Left lung (tissue), 10 donors: ENCODE data around the gene PML. TPM values are rescaled to one million over a fixed set of nuclear protein-coding genes. Genes with fewer than 3 reads are reported as not detected.
"Not testable (repeated sequence)": the region's sequence is repeated elsewhere in the genome, so short reads cannot be mapped to it uniquely, and the experiment has no call there.

ENCODE experiments used
- ATAC-seq: fragments of 200-7000 bp; cut with Tn5 transposase; one replicate; pipeline ENCODE4 v1.9.1; 2020; ENCODE audit warnings: moderate library complexity
- DNase-seq, 4 donors: peaks; one replicate each; pipeline ENCODE4 v3.0.0-alpha.2; 2013 to 2020
- H3K27ac ChIP-seq, 2 donors: fragments of 200-600 bp; sonication (generic) in 1 of 2; one replicate each; pipeline versions ENCODE4 v1.5.0 to v1.8.0; 2020 to 2021
- H3K27me3 ChIP-seq, 2 donors: fragments of 200-600 bp; sonication (generic) in 1 of 2; one replicate each; pipeline versions ENCODE4 v1.5.0 to v1.8.0; 2020 to 2021
- H3K36me3 ChIP-seq, 2 donors: fragments of 200-600 bp; sonication (generic) in 1 of 2; one replicate each; pipeline versions ENCODE4 v1.5.0 to v1.8.0; 2020 to 2021
- H3K4me1 ChIP-seq, 2 donors: fragments of 200-600 bp; one replicate each; pipeline ENCODE4 v1.8.0; 2021
- H3K4me3 ChIP-seq, 2 donors: fragments of 200-600 bp; sonication (generic) in 1 of 2; one replicate each; pipeline versions ENCODE4 v1.5.0 to v1.8.0; 2020 to 2021; ENCODE audit warnings: mild to moderate bottlenecking in 1 of 2
- H3K9me3 ChIP-seq, 2 donors: fragments of 200-600 bp; sonication (generic) in 1 of 2; one replicate each; pipeline versions ENCODE4 v1.5.0 to v1.8.0; 2020 to 2021
- CTCF ChIP-seq, 2 donors: fragments of 200-600 bp; sonication (generic) in 1 of 2; IDR thresholded peaks; one replicate each; pipeline versions ENCODE4 v1.5.0 to v1.8.0; 2021; ENCODE audit warnings: antibody characterized with exemption in 2 of 2
- intact Hi-C, 2 donors: fragments of 100-400 bp; cut with DNase I; formaldehyde crosslinking; loops; one replicate each; pipeline versions ENCODE4 v1.11.2 to v1.14.2; 2022
- polyA plus RNA-seq, 6 donors: library from polyadenylated mRNA; unstranded; fragments of 120-200 nt; gene quantifications; one replicate each; pipeline ENCODE4 v1.2.1, GENCODE V29; 2013; ENCODE audit not compliant: insufficient read length in 6 of 6
- total RNA-seq, 2 donors: library from RNA; stranded (reverse); fragmentation: NEBNext Ultra II Directional; extraction: Animal tissue kit (Norgen Biotek cat#: 25700); gene quantifications; one replicate each; pipeline ENCODE4 v1.2.1, GENCODE V29; 2021
- donor health status: DM: no; HTN: yes; CAD: no.
- donor health status: DM: no; HTN: no; CAD: no.

Gene PML
- total and polyA plus RNA-seq, 8 donors, result 41.8 to 75.2 (median 48.9) TPM

GRCh38 chr15:74053517-74053916 lies 59.0 kb downstream of the PML start:
- Histone ChIP-seq H3K36me3 (no peaks in the 10 kb centered on the region), H3K9me3 (no peaks in the 10 kb centered on the region), H3K4me3 (no peak overlapping the region), H3K27ac (no peak overlapping the region), H3K27me3 (no peaks in the 10 kb centered on the region), H3K4me1 (peaks cover 12 to 38% of the 10 kb centered on the region in 2 donors)
- DNase-seq, result no peak
- TF ChIP-seq CTCF (IDR thresholded peaks at IDR 0.05), result no peak
- intact Hi-C loops, result loop anchor here in 1 of 2 donors (10.0 kb wide), 1 partner anchor 261 kb away; no protein-coding TSS in a partner anchor
- ATAC-seq, result no peak

- intact Hi-C loops, result loop anchor here in 1 of 2 donors (10.0 kb wide), 1 partner anchor 261 kb away; no protein-coding TSS in a partner anchor
- peak; percentile 40 to 50 for TF ChIP-seq CTCF (IDR thresholded peaks at IDR 0.05)
- Histone ChIP-seq H3K4me3 (no peak overlapping the region), H3K4me1 (peaks cover 12 to 33% of the 10 kb centered on the region in 2 donors), H3K36me3 (no peaks in the 10 kb centered on the region), H3K9me3 (no peaks in the 10 kb centered on the region), H3K27ac (no peak overlapping the region), H3K27me3 (no peaks in the 10 kb centered on the region)
- ATAC-seq (peak; percentile 90), DNase-seq (peak; percentile 68 to 93 (median 86))
These were observed 59.5 kb downstream of the PML start for GRCh38 chr15:74053941-74054529.

- Histone ChIP-seq H3K9me3 (no peaks in the 10 kb centered on the region), H3K4me3 (no peak overlapping the region), H3K27ac (no peak overlapping the region), H3K36me3 (no peaks in the 10 kb centered on the region), H3K27me3 (no peaks in the 10 kb centered on the region), H3K4me1 (peaks cover 7 to 21% of the 10 kb centered on the region in 2 donors)
- ATAC-seq, result no peak
- no peak for TF ChIP-seq CTCF (IDR thresholded peaks at IDR 0.05)
- no peak for DNase-seq
- intact Hi-C loops, result loop anchor here in 1 of 2 donors (10.0 kb wide), 1 partner anchor 259 kb away; no protein-coding TSS in a partner anchor
These were observed 61.3 kb downstream of the PML start for GRCh38 chr15:74055804-74056203.

GRCh38 chr15:74056330-74056729 lies 61.8 kb downstream of the PML start:
- not testable (repeated sequence) for H3K9me3 ChIP-seq, H3K27ac ChIP-seq, H3K4me3 ChIP-seq, DNase-seq, H3K27me3 ChIP-seq, ATAC-seq, H3K36me3 ChIP-seq
- peaks cover 5 to 16% of the 10 kb centered on the region in 2 donors for H3K4me1 ChIP-seq
- intact Hi-C loops, result loop anchor here in 1 of 2 donors (10.0 kb wide), 1 partner anchor 258 kb away; no protein-coding TSS in a partner anchor

GRCh38 chr15:74059050-74059833 lies 64.7 kb downstream of the PML start:
- intact Hi-C loops, result loop anchor here in 1 of 2 donors (10.0 kb wide), 1 partner anchor 256 kb away; no protein-coding TSS in a partner anchor
- H3K27me3 ChIP-seq, H3K4me3 ChIP-seq, ATAC-seq, H3K27ac ChIP-seq, H3K9me3 ChIP-seq, H3K4me1 ChIP-seq, H3K36me3 ChIP-seq: not testable (repeated sequence)
- peak in 1 of 4 donors; percentile 19 for DNase-seq

- H3K36me3 ChIP-seq, result no peaks in the 10 kb centered on the region
- H3K27ac ChIP-seq, result no peak overlapping the region
- H3K4me1 ChIP-seq, result no peaks in the 10 kb centered on the region
- ATAC-seq (no peak), DNase-seq (no peak)
- TF ChIP-seq CTCF (IDR thresholded peaks at IDR 0.05), result no peak
- intact Hi-C loops, result no loop called here
- no peaks in the 10 kb centered on the region for H3K9me3 ChIP-seq
- no peak overlapping the region for H3K4me3 ChIP-seq
- H3K27me3 ChIP-seq, result no peaks in the 10 kb centered on the region
These were observed 65.7 kb downstream of the PML start for GRCh38 chr15:74060251-74060650.
